Activated CD4-positive, CD25-positive, alpha-beta regulatory T cell treated with anti-CD3 and anti-CD28 coated beads, Interleukin-2, amount 50 U/mL, for 72 hours (primary cell): Measurements from ENCODE around the gene TMEFF2.

Experiments used
- DNase-seq: peaks from one replicate; pipeline ENCODE4 v3.0.0; 2021

TMEFF2 gene

GRCh38 chr2:192059266-192059665 lies 135.5 kb downstream of the TMEFF2 start:
- DNase-seq: no peak

DNA sequence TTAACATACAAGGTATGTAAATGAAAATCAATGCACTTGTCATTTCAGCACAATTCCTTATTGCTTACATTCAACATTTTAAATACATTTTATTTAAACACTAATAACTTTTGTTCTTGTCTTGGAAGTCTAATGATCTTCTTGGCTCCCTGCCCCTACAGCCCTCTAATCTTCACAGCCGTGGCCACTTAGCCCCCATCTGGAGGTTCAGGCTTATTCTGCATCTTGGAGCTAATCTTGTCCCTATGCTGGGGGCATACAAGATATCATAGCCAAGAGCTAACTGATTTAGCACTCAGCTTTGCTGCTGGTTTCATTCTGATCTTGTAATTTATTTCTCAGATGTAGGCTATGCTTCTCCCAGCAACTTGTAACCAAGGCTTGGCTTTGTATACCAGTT lies 140.8 kb downstream of the TMEFF2 start:
- DNase-seq: no peak

DNA sequence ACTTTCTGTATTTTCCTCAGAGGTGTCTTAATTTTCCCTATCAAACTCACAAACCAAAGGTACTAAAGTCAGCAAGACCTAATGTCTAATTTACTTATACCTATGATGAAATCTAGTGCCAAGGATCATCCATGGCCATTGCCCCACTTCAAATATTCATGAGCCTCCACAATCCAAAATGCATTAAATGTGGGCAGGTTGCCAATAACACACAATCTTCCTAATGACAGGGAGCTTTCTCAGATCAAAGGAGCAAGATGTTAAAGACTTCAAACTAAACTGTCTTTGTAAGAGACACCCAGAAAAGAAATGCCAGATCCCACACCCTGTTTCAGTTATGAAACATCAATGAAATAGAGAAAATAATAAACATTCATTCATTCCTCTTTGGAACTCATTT lies 143.2 kb downstream of the TMEFF2 start:
- DNase-seq: no peak

DNA sequence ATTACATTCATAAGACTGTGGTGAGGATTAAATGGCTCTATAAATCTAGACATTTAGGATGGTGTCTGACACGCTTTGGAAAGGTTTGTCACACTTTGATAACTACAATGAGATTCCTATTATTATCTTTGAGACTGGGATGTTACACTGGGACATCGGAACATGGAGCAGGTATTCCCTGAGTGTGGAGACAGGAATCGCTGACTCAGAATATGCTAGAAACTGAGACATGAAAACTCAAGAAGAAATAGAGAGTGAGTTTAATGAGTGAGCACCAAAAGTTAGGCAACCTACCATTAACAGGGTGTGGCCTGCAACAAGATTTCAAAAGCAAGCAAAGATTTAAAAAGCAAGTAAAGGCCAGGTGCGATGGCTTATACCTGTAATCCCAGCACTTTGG lies 145.4 kb downstream of the TMEFF2 start:
- no peak for DNase-seq

GRCh38 chr2:192047315-192048107 lies 147.2 kb downstream of the TMEFF2 start:
- DNase-seq: no peak

GRCh38 chr2:192044496-192044895 lies 150.2 kb downstream of the TMEFF2 start:
- DNase-seq: no peak

GRCh38 chr2:192043216-192043870 lies 151.4 kb downstream of the TMEFF2 start:
- DNase-seq: no peak

DNA sequence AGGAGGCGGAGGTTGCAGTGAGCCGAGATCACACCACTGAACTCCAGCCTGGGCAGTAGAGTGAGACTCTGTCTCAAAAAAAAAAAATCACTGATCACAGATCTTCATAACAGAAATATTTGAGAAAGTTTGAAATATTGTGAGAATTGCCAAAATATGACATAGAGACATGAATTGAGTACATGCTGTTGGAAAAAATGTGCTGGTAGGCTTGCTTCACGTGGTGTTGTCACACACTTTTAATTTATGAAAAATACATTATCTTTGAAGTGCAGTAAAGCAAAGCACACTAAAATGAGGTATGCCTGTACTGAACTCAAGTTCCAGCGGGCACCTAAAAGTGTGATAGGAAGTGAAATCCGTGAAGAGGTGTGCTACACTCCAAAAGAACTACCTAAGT lies 152.6 kb downstream of the TMEFF2 start:
- no peak for DNase-seq

DNA sequence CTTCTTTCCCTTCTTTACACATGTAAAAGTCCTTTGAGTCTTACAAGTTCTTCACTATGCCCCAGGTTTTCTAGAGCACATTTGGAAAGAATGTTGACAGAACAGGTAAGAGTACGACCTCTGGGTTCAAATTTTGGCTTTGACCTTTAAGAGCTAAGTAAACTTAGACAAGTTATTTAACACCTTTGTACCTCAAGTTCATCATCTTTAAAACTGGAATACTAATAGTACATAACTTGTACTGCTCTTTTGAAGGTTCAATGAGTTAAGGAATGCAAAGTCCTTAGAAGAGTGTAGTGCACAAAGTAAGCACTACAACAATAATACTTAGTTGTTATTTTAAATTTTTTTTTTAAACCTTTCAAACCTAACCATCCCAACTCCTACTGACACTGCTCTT lies 156.6 kb downstream of the TMEFF2 start:
- DNase-seq: no peak

DNA sequence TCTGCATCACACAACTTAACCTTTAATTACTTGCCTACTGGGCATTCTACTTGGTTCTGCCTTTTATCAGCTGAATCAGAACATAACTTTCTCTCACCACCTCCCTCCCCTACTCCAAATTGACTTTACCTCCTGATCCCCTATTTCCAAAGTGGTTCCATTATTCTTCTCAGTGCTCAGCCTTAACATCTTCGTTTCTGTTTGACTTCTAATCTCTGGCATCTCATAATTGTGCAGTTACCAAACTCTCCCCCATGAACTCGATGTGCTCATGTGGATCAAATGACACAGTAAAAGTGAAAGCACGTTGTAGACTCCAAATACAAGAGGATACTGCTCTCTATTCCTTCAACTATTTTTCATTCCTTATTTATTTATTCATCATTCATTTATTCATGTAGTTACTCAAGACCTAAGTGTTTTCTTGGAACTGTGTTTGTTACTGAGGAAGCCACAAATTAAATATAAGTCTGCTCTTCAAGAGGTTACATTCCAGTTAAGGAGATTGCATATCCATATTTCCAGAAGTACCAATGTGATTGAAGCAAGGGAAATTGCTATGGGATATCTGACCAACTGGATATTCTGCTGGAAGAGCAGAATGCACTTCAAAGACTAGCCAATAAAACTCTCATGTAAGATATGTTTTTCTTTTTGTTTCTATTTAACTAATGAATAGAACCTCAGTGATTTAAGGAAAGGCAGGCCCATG lies 158.8 kb downstream of the TMEFF2 start:
- DNase-seq: no peak

DNA sequence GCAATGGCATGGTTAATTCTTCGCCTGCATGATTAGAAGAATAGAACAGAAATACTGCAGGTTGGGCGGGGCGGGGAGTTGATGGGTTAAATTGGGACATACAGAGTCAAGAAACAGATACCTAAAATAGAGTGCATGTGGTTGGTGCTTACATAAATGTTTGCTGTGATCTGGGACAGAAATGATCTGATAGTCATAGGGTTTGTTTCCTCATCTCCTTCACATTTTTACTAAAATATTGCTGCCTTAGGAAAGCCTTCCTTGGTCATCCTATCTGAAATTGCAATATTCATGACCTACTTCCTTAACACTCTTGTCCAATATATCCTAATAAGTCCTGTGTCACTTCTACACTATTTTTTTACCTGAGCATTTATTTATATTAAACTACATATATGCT lies 163.9 kb downstream of the TMEFF2 start:
- DNase-seq: no peak

DNA sequence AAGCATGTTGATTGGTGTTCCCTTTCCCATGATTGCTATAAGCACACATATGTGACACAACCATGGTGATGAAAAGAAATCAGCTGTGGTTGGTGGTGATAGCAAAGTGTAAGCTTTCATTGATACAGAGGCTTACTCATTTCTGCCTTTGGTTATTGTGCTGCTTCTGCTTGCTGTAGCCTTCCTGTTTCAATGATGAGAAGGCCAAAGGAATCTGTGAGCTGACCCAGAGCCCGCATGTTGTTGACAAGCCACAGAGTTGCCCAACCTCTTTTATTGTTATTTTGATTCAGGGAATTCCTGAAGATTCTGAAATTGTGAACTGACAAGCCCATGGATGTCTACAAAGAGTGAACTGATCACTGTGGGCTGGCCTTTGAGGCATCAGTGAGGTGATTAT lies 164.4 kb downstream of the TMEFF2 start:
- no peak for DNase-seq

GRCh38 chr2:192029089-192029488 lies 165.6 kb downstream of the TMEFF2 start:
- DNase-seq: no peak

DNA sequence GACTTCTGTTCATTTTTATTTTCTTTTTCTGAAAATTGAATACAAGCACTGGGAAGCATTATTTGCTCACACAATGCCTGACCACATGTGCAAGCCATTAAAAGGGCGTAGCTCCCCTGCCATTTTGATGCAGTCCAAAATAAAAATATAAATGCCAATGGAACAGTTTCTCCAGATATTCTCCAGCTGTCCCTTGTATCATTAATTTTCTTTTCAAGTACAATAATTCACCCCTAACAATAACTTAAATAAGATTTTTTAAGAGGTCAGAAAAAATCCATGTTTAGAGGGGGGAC lies 168.0 kb downstream of the TMEFF2 start:
- DNase-seq: no peak

DNA sequence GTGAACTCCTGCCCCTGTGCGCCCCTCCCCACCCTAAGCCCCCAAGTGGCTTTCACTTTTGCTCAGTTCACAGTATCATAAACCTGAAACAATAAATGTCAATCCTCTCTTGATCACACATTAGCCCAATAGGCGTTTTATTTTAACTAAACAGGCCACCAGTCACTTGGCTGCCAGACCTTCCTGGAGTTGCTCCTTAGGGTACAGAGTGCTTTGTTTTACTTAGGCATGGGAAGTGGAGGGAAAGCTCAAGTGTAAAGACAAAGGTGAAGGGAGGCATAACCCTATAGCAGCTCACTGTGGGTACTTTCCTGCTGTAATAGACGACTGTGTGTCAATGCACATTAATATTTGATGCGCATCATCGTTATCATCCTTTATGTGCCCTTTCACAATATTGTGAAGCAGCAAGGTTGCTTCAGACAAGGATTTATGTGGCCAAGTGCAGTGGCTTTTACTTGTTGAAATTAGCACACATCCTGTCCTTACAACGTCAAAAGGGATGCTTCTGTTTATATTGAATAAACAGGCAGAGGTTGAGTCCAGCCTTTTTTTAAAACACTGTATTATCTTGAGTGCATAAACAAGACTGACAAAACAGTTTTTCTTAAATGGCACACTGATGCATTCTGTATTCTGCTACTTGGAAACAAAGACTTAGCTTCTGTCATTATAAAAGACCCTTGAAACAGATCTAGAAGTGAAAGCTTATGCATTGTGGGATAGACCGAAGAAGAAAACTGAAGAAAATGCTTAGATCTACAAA lies 168.5 kb downstream of the TMEFF2 start:
- DNase-seq: no peak

GRCh38 chr2:192025637-192026036 lies 169.1 kb downstream of the TMEFF2 start:
- DNase-seq: no peak

DNA sequence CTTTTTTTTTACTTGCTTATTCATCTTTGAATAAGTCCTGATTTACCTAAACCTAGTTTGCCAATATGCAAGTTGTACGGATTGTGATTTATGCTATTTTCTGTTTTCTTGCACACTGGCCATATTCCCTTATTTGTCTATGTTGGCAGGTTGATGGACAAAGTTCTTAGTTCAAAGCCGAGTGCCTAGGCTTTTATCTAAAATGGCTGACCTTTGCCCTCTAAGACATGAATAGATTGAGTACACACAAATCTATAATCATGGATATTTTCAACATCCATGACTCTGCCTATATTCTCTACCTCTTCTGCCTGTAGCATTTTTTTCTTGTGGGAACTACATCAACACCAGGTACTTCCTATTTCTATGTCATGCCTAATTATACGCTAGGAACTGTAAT lies 171.7 kb downstream of the TMEFF2 start:
- no peak for DNase-seq

DNA sequence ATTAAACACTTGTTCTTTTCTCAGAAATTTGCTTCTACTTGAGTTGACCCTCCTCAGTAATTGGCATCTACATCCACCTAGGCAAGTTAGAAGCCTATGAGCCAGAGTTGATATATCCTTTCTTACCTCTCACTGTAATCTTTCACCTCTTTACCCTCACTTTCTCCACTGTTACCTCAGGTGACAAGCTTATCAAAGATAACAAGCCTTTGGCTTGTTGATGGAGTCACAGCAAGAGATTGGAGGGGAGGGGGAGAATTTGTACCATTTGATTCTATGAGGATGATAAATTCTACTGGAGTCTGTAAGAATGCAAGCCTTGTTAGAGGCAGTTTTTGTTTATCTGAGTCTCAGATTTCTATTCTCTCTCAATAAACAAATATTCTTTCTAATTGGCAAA lies 176.9 kb downstream of the TMEFF2 start:
- DNase-seq: no peak

GRCh38 chr2:192016265-192016664 lies 178.5 kb downstream of the TMEFF2 start:
- no peak for DNase-seq

DNA sequence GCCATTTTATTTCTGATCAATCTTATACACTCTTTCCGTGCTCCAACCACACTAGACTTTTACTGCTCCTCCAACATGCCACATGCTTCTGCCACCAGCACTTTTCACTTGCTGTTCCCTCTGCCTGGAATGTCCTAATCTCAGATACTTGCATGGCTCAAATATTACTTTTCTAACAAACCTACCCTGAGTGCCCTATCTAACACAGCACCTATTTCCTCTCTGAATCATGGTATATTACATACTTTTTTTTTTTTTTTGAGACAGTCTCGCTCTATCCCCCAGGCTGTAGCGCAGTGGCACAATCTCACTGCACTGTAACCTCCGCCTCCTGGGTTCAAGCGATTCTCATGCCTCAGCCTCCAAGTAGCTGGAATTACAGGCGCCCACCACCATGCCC lies 181.5 kb downstream of the TMEFF2 start:
- DNase-seq: no peak

GRCh38 chr2:192011196-192011595 lies 183.5 kb downstream of the TMEFF2 start:
- no peak for DNase-seq

DNA sequence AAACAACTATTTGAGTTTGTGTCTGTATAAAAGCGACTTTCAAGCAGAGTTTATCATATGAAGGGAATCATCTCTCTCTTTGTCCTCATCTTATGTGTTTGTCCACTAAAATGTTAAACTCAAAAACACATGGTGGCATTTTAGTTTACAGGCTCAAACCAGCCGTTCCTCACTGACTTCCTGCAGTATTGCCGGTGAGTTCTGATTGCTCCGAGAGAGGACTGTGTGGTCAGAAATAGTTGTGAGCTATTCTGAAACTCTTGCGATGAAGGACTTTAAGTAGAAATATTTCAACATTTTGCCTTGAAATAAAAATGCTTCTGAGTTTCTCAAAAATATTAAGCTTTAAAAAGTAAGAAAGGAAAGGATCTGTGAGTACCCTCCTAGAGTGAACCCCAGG lies 184.7 kb downstream of the TMEFF2 start:
- no peak for DNase-seq

- DNase-seq: no peak
Observed at GRCh38 chr2:192007581-192008228, 187.0 kb downstream of the TMEFF2 start.
